Femur (tissue), 1 donor: ENCODE data around the gene SORCS2.

ENCODE experiments used
- DNase-seq: peaks from one replicate; pipeline ENCODE4 v3.0.0-alpha.2; 2017

The SORCS2 gene

GRCh38 chr4:7763788-7764187, 571.5 kb downstream of the SORCS2 start:
- DNase-seq = no peak

DNA sequence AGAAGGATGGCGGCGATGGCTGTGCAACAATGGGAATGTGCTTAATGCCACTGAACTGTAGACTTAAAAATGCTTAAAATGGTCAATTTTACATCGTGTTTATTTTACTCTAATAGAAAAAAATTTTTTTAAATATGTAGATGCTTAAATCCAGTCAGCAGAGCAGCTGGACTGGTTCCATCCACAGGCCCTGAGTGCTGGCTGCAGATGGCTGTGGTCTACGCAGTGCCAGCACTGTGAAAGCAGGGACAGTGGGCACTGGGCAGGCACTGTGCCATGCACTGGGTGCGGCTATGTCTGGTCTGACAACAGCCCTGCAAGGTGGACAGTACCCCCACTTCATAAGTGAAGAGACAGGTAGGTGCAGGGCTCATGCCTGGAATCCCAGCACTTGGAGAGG, 572.1 kb downstream of the SORCS2 start:
- no peak for DNase-seq

DNA sequence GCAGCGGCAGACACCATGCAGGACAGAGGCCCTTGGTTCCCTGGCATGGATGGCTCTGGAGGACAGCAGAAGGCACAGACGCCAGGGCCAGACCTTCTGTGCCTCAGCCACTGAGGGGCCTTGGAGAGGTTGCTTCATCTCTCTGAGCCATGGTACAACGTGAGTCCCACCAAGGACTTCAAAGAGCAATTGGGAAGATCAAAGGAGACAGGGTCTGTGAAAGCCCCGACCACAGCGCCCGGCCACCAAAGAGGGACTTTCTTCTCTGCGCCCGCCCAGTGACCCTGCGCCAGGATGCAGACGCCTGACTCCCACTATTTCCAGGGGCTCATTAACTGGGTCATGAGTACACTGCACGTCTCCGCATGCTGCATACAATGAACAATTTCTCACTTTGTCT, 573.3 kb downstream of the SORCS2 start:
- no peak for DNase-seq

DNA sequence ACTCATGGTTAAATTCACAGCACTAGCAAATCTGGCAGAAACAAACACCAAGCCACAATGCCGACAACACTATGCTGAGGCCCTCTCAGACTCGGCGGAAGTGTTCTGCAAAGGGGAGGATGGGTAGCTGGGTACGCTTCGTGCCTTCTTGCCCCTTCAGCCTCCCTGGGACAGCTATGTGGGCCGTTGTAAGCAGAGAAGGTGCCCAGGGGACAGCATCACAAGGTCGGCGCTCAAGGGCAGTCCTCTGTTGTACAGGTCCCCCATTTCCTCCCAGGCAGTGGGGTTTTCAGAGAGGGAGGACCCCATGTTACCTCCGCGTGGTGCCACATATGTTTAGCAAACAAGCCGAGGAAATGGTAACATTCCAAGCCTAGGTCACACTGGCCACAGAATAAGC, 573.7 kb downstream of the SORCS2 start:
- no peak for DNase-seq

- no peak for DNase-seq
Measured at GRCh38 chr4:7766661-7767345, 574.5 kb downstream of the SORCS2 start.

DNA sequence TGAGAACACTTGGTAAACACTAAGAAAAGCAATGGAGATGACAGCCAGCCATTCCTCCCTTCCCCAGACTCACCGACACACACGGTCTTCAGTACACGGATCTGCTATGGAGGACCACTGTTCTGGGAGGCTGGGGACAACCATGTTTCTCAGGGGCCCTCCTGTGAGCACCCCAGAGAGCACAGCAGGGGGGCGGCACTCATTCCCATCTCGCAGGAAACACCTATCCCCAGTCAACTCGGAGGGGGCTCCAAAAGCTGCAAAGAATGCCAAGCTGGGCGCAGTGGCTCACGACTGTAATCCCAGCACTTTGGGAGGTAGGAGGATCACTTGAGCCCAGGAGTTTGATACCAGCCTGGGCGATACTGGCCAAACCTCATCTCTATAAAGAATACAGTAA, 575.2 kb downstream of the SORCS2 start:
- DNase-seq = no peak

- DNase-seq = no peak
Measured at GRCh38 chr4:7767966-7768365, 575.6 kb downstream of the SORCS2 start.

DNA sequence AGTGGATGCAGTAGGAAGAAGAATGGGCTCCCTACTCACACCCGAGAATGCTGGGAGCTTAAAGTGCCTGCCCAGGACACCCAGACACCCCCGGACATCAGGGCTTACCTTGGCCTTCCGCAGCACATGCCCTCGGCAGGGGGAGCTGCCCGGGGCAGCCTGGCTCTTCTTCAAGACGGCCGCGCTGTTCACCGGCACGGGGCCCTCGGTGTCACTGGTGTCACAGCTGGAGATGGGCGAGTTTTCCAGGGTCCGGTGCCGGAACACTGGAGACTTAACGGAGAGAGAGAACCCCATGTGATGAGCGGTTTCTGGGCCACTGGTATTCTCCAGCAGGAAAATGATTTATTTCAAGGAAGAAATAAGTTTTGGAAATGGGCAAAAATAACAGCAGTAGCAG, 576.4 kb downstream of the SORCS2 start:
- no peak for DNase-seq

- DNase-seq = no peak
Measured at GRCh38 chr4:7769396-7770223, 577.3 kb downstream of the SORCS2 start.

DNA sequence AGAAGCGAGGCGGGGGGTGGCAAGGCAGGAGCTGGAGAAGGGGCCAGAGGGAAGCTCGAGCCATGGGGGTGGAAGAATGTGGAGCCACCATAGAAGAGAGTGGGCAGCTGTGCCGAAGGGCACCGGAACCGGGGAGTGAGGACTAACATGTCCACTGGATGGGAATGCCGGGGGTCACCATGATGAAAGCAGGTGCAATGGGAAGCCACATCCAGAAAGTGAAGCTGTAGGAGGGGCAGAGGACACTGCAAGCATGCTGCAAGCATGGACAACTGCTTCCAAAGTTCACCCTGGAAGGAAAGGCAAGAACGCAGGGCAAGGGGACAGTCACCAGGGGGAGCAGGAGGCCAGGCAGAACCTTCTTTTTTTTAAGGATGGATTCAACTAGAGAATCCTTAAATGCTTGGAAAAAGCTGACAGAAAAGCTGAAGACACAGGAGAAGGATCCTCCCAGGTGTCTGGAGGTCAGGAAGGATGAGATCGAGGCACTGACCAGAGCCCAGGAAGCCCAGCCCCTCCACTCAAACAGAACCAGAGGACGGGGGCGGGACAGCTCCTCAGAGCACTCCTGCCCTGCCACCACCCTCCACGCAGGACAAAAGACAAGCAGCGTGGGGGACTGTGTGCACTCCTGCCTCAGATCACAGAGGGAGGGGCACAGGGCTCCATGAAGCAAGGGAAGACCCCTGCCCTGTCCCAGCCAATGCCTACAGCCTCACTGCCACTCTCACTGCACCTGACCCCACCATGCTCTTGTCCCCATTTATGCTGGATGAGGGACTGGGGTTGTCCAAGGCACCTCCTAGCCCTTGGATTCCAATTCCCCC, 578.1 kb downstream of the SORCS2 start:
- DNase-seq = peak; percentile 56

- no peak for DNase-seq
Measured at GRCh38 chr4:7771056-7771455, 578.7 kb downstream of the SORCS2 start.

DNA sequence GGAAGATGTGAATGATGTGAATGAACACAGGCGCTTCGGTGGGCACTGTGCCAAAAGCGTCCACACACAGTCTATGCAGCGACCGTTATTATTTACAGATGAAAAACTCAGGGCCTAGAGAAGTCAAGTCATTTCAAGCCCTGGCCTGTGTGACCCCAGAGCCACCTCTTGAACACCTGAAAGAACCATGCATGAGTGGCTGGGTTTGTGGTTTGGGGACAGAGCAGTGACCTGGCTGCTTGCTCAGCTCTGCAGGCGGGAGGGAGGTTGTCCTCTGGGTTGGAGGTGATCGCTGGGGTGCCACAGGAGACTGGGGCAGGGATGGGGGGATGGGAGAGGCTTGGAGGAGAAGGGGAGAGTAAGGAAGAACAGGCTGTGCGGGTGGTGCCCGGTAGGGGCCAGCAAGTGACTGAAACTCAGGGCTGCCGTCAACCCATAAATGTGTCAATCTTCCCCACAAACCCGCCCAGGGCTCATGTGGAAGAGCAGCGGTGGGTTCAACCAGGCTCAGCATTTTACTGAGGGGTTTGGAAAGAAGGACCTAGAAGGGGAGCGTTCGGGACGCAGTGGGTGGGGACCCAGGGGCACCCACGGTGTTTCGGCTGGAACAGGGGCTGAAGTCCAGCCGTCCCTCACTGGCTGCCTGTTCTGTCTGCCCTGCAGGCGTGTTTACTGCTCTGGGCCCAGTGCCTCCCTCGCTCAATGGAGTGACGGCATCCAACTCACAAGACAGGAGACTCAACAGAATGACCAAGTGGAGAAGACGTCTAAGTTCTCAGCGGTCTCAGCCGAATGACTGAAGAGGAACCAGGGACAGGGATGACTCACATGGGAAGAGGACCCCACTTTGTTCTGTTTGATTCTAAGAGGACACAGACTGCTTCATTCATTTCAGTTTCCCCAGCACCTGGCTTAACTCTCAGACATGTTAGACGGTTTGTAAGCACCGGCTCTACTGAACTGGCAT, 579.5 kb downstream of the SORCS2 start:
- DNase-seq = no peak

- DNase-seq = peak; percentile 66
Measured at GRCh38 chr4:7772711-7773385, 580.5 kb downstream of the SORCS2 start.

DNA sequence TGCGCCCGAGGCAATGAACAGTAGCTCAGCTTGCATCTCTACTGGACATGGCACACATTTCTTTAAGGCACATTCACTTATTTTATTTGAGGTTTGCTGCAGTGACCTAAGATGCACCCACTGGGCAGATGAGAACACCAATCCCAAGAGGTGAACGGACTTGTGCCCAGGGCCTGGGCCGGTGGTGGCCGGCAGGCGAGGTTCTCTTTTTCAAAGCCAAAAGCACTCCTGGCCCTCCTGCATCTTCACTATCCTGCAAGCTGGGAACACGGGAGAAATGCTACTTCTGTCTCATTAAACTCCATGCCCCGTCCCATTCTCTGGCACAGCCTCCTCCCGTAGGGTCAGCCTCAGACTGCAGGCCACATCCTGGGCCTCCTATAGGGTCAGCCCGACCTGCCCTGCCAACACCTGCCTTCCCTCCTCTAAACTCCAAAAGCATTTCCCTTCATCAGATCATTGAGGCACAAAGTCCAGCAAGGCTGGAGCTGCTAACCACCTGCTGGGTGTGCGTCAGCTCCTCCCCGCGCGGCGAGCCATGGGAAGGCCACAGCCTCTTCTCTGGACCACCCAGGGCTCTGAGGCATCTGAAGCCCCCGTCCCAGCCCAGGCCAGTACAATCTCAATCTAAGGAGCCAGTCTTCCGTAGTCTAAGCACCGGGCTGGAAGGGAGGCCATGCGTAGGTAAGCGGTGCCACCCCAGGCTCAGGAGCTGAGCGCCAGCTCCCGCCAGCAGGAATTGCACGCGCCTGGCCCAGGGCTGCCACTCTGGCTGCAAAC, 581.3 kb downstream of the SORCS2 start:
- DNase-seq = no peak

DNA sequence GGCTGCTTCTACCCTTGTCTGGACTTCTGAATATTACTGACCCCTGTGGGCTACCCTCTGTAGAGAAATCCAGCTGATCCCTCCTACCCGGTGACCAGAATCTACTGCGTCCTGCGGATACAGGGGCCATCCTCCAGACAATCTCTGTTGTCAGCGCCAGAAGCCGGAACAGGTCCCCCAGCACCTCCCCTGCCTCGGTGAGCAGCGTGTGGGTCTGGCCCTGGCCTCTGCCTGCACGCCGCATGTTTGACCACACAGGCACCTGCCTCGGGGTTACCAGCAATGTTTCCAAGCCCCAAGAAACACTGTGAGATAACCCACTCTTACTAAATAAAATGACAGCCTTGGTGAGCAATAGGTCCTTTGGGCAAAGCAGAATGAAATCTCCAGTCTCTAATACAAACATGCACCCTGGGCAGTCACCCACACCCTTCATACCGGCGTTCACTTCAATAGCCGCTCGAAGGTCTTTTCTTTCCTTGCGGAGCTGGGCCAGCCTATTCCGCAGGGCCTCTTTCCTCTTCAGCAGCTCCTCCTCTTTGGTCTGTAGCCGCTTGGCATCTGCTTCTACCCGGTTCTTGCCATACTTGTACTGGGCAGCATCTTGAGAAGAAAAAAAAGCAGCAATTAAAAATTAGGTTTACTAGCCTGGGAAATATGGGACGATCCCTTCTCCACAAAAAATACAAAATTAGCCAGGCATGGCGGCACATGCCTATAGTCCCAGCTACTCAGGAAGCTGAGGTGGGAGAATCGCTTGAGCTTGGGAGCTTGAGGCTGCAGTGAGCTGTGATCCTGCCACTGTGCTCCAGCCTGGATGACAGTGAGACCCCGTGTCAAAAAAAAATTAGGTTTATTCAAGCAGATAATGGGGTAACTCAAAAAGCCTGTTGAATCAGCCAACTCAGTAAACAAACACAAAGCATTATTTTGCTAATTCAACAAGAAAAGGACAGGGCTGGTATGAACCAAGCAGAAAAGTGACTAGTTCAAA, 582.3 kb downstream of the SORCS2 start:
- DNase-seq = no peak

DNA sequence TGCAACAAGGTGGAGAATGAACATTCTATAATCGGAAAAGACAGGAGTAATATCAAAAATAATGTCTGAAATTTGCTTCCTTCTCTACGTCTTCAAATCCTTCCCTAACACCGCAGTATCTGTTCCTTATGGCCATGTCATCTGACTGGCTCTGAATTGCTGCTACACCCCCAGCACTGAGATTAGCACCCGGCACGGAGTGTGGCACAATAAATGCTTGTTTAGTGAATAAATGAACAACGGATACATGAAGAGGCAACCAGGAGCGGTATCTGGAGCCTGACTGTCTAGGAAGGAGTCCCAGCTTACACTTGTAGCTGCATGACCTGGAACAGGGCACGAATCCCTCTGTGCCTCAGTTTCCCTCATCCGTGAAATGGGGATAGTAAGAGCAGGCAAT, 583.1 kb downstream of the SORCS2 start:
- no peak for DNase-seq

GRCh38 chr4:7777017-7777710, 584.8 kb downstream of the SORCS2 start:
- DNase-seq = no peak

- DNase-seq = peak; percentile 65
Measured at GRCh38 chr4:7777871-7778509, 585.7 kb downstream of the SORCS2 start.
